NAMALWA (cell line): ENCODE measurements around the gene H6PD.

ENCODE experiments used
- DNase-seq: peaks from one replicate; pipeline ENCODE4 v3.0.0-alpha.2; 2015; ENCODE audit warnings: low spot score

H6PD gene

DNA sequence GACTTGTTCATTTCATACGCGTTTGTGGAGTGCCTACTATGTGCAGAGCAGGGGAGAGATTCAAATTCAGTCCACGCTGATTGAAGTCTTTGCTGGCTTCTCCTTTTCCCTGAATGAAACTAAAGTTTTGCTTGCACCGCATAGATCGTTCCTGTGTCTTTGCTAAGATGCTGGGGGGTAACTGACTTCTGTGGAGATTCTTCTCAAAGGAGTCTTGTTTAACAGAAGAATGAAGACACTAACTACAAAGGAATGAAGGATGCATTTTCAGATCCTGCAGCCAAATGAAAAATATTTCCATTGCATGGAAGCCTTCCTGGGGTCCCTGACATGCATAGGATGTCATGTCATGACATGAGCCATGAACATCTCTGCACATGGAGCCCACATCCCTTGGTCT is 26.9 kb upstream of the H6PD start:
- no peak for DNase-seq

DNA sequence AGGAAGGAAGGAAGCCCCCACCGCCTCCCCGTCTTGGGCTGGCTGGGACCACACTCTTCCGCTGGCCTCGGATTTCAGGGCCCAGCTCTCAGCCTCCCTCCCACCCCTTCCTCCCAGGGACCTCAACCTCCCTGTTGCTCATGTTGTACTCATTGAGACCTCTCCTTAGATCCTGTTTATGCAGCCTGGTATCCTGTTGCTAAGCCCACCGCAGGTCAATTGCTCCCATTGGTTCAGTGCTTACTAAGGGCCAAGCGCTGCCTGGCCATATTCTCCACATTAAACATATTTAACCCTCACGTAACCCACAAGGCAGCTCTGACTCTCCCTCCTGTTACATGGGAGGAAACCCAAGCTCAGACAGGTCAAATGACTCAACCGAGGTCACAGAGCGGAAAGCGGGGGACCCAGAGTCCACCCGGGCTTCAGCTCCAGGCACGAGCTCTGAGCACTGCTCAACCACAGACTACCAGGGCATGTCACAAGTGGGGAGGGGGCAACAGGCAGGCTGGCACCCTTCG is 23.2 kb upstream of the H6PD start:
- DNase-seq = no peak

DNA sequence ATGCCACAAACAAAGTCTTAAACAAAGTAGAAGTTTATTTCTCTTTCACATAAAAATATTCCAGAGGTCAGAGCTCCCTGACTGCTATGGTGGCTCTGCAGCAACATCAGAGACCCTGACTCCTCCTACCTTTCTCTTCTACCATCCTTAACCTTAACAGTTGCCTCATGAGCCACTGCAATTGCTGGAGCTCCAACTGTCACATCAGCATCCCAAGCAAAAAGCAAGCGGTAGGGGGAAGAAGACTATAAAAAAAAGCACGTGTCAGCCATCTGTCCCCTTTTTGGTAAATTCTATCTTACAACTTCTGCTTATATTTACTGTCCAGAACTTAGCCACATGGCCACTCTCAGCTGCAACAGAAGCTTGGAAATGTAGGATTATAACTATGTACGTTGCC is 21.8 kb upstream of the H6PD start:
- no peak for DNase-seq

DNA sequence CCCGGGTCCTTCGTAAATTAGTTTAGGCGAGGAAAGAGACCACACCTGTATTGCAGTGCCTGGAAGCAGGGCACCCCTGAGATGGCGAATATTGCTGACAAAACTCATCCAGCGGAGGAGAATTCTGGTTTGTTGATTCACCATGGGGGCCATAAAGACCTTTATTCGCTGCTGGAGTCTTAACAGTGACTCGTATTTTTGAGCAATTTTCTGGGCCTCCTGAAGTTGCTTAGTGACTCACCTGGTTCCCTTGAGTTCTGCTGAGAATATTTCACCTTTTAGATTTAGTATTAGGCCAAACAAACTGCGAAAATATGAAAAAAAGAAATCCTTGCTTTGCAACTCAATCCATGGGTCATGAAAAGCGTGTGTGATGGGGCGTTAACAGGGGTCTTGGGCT is 20.6 kb upstream of the H6PD start:
- DNase-seq = no peak

DNA sequence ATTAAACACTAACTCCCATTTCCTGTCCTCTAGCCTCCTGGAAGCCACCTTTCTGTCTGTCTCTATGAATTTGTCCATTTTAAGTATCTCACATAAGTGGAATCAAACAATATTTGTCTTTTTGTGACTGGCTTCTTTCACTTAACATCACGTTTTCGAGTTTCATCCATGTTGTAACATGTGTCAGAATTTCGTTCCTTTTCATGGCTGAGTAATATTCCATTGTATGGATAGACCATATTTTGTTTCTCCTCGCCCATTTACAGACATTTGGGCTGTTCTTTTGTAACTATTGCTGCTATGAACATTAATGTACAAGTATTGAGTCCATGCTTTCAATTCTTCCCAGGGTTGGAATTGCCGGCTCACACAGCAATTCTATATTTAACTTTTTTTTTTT is 15.7 kb upstream of the H6PD start:
- DNase-seq = no peak

DNA sequence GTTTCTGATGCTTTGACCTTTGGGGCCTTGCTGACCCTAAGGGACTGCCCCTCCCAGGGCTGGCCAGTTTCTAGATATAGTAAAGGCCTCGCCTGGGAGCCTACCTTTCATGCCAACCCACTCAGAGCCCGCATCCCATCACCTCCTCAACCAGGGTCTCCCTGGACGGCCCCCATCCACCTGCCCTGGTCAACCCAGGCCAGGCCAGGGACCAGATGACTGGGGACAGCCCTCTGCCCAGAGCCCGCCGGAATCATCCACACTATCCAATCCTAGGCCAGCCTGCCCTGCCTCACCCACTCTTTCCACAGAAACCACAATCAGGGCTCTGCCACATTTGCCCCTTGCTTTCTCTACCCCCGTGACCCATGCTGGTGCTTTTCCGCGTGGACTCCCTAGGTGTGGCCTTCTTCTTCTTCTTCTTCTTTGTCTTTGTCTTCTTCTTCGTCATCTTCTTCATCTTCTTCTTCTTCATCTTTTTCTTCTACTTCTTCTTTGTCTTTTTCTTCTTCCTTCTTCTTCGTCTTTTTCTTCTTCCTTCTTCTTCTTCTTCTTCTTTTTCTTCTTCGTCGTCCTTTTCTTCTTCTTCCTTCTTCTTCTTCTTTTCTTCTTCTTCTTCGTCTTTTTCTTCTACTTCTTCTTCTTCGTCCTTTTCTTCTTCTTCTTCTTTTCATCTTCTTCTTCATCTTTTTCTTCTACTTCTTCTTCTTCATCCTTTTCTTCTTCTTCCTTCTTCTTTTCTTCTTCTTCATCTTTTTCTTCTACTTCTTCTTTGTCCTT is 11.5 kb upstream of the H6PD start:
- DNase-seq = no peak

DNA sequence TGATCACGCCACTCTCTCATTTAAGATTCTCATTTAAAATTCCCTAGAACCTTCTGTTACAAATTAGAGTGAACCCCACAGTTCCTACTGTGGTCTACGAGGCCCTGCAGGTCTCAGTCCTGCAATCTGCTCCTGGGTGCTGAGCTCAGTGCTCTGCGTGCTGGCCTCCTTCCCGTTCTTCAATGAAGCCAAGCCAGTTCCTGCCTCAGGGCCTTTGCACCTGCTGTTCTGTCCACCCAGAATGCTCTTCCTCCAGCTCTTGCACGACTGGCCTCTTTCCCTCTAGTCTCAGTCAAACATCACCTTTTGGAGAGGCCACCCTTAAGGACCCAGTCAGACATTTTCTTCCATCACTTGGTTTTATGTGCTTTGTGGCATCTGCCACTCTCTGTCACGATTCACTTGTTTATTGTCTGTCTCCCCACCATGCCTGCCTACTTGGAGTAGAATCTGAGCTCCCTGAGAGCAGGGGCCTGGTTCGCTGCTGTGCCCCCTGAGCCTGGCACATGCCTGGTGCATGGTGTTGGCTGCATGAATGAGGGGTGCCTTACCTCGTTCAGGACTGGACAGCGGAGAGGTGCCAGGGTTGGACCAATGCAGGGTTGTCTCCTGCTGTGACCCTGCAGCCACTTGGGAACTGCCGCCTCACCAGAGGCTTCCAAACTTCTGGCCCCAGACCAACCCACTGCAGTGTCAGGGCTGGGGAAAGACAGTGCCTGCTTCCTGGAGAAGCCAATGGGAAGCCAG is 9.7 kb upstream of the H6PD start:
- no peak for DNase-seq

DNA sequence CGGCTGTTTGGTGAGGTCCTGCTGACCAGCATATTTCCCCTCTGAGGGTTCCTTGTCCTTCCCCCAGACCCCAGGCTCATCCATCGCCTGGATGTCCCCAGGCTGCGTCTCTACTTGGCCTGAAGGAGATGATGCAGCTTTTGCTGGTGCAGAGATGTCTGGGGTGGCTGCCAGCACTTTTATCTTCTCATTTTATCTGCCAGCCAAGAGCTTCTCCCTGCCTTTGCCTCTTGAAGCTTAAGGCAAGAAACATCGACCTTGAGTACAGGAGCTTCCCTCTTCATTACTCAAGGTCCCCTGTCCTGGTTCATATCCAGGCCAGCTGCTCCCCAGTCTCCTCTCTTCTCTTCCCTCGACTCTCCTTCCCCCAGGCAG is 9.2 kb upstream of the H6PD start:
- DNase-seq = no peak

DNA sequence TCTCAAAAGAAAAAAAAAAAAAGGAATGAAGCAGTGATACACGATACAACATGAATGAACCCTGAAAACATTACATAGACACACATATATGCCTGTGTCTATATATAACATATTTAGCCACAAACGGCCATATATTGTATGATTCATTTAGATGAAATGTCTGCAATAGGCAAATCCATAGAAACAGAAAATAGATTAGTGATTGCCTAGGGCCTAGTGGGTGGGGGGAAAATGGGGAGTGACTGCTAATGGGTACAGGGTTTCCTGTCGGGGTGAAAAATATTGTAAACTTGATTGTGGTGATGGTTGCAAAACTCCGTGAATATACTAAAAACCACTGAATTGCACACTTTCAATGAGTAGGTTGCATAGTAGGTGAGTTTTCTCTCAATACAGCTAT is 6.0 kb upstream of the H6PD start:
- DNase-seq = no peak

DNA sequence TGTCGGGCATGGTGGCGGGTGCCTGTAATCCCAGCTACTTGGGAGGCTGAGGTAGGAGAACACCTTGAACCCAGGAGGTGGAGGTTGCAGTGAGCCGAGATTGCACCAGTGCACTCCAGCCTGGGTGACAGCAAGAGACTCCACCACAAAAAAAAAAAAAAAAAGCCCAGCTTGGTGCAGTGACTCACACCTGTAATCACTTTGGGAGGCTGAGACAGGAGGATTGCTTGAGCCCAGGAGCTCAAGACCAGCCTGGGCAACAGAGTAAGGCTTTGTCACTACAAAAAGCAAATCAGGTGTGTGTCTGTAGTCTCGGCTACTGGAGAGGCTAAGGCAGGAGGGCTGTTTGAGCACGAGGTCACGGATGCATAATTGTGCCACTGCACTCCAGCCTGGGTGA is 5.0 kb upstream of the H6PD start:
- DNase-seq = no peak

DNA sequence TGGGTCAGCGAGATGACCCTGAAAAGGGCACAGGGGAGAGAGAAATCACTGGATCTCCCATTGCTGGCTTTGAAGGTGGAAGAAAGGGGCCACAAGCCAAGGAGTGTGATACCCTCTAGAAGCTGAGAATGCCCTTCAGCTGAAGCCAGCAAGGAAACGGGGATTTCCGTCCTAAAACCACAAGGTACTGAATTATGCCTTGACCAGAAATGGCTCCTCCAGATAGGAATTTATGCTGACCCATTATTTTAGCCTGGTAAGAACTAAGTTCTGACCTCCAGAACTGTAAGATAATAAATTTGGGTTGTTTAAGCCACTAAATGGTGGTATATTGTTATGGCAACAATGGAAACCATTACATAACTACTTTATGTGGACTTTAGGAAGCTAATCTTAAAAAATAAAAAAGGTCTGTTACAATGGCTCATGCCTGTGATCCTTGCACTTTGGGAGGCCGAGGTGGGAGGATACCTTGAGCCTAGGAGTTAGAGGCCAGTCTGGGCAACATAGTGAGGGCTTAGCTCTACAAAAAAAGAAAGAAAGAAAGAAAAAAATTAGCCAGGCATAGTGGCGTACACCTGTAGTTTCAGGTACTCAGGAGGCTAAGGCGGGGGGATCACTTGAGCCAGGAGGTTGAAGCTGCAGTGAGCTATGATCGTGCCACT is 3.6 kb upstream of the H6PD start:
- DNase-seq = no peak

DNA sequence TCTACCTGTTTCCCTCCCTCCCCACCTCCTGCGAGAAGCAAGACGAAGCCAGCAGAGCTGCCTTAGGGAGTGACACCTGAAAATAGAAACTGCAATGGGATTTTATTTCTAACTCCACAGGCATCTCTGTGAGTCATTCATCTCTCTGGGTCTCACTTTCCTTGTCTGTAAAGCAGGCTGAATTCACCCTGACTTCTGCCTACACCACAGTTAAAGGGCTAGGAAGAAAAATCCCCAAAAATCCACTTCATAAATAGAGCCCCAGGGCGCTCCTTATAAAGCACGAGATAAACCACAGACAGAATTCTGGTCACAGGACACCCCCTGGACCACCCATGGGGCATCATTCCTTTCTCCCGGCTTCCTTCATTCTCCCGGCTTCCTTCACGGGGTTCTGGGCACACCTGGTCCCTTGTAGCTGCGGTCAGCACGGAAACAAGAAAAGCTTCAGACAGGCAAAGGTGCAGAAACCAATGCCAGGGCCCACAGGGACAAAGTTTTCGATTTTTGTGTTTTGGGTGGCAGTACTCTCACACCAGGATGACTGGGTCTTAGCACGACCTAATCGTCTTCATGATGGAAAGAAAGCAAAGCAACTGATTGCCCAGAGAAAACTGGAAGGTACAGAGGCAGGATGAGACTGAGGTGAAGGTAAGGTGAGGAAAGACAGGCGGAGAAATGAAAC is 2.8 kb upstream of the H6PD start:
- DNase-seq = no peak

DNA sequence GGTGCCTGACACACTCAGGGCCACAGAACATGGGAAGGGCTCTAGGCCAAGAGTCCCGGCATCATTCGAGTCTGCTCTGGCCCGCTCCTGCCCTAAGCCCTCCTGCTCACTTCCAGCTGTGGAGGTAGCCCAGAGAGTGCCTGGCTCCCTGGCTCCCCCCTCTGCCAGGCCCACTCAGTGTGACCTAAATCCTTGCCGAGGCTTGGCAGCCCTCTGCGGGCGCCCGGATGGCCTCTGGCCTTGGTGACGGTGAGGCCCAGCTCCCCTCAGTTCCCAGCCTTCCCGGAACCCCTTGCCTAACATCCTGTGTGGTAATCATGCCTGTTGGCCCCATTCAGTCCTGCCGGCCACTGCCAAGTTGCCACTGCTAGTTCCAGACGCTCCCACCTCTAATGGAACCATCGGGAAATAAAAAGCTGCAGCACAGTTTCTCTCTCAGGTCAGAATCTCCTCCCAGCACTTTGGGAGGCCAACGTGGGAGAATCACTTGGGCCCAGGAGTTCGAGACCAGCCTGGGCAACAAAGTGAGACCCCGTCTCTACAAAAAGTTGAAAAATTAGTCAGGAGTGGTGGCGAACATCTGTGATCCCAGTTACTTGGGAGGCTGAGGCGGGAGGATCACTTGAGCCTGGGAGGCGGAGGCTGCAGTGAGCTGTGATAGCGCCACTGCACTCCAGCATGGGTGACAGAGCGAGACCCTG is 1.2 kb upstream of the H6PD start:
- DNase-seq = no peak

DNA sequence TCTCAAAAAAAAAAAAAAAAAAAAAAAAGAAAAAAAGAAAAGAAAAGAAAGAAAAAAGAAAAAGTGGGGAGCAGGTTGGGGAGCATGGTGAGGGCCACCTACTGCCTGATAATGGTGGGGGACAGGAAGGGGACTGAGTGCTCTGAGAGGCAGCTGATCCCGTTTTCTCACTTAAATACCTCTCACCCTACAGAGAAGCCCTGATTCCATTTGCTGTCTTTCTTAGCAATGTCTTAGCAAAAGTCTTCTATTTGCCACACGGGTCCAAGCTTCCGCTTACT is 692 bp upstream of the H6PD start:
- no peak for DNase-seq

DNA sequence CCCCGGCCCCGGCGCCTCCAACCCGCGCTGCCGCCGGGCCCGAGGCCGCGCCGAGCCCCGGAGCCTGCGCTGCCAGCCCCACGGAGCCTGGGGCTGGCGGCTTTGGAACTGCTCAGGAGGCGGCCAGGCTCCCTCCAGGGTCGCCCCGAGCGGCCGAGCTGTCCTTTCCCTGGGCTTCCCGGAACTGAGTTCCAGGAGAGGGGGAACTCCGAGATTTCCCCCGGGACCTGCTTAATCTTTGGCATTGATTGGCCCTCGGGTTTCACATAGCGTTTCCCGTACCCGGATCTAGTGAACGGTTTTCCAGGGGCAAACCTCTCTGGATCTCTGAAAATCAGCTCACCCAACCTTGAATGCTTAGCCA is 504 bp downstream of the H6PD start:
- DNase-seq = peak; percentile 62

DNA sequence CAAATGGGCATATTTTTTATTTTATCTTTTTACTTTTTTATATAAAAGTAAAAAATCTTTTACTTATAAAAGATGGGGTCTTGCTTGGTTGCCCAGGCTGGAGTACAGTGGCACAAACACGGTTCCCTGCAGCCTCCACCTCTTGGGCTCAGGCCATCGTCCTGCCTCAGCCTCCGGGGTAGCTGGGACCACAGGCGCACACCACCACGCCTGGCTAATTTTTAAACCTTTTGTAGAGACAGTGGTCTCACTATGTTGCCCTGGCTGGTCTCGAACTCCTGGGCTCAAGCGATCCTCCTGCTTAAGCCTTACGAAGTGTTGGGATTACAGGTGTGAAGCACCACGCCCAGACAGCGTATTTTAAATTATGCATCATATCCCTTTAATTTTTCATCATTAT is 986 bp downstream of the H6PD start:
- no peak for DNase-seq

DNA sequence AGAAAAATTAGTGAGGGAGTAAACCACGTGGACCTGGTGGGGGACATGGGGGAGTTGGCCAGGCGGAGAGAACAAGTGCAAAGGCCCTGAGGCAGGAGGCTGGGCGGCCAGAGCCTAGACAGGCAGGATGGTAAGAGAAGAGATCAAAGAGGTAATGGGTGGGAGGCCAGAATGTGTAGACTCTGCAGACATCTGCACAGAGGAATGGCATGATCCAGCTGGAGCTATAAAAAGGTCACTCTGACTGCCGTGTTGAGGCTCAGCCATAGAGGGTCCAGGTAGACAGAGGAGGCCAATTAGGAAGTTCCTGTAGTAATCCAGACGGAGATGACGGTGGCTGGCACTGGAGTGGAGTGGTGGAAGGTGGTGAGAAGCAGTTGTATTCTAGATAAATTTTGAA is 3.6 kb downstream of the H6PD start:
- no peak for DNase-seq

DNA sequence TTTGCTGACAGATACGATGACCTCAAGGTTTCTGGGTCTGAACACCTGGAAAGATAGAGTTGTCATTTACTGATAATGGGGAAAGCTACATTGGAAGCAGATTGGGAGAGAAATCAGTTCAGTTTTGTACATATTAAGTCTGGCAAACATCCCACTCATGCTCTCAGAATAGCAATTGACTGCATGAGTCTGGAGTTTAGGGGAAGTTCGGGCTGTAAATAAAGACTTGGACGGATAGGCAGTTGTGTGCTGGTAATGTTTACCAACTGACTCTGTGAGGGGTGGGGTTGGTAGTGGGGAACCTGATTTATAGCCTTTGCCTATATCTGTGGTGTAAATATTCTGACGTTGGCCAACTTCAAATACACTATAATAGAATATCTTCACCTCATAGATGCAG is 4.0 kb downstream of the H6PD start:
- no peak for DNase-seq

DNA sequence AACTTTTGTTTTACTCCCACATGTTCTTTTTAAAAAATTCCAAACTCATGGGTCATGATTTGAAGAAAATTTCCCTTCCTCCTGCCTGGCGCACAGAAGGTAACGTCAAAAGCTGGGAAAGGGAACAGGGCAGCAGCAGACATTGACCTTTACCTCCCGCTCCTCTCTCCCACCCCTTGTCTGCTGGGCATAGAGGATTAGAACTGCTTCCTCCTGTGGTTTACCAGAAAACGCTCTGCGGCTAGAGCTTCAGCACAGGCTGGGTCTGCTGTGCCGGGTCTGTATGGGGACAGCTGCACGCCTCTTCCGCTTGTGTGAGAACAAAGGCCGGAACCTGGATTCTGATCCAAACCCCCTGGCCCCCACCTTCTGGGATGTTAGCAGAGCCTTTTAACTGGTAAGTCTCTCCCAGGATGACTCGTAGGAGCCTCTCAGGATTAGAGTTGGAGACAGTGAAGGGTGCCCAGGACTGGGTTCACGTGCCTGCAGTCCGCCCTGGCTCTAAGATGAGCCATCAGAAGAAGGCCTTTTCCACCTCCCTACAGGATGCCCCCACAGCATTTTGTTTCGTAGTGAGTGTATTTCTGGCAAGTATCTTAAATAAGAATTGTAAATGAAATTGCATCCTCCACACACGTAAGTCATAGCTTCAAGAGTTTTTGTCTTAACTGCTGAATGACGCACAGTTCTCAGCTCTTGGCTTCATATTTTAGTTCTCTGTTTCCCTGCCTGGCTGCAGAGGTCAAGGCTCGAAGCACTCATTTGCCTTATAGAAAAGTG is 5.2 kb downstream of the H6PD start:
- DNase-seq = peak; percentile 76

DNA sequence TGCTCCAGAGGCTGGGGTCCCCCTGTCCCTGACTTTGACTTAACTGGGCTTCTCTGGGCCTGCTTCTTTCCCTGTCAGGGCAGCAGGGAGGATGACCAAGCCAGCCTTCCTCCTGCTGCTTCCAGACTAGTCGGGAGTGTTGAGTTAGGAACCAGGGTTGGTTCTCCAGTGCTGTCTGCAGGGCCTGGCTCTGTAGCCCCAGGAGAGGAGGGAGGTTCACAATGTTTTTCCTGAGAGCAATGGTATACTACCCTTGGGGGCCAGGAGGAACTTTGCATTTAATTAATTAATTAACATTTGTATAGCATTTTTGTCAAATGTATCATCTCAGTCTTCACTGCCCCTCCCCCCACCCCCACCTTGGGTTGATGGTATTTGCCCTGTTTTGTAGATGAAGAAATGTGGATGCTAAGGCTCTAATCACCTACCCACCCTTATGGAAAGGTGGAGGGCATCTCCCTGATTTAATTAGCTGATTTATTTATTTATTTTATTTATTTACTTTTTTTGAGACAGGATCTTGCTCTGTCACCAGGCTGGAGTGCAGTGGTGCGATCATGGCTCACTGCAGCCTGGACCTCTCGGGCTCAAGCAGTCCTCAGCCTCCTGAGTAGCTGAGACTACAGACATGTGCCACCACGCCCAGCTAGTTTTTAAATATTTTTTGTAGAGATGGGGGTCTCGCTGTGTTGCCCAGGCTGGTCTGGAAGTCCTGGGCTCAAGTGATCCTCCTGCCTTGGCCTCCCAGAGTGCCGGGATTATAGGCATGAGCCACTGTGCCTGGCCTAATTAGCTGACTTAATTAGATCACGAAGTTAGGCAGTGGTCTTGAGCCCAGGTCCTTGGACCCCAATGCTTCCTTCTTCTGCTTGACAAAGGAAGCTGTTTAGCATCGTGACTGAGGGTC is 6.6 kb downstream of the H6PD start:
- DNase-seq = no peak
